ENCODE measurements around the gene LVRN.
"Not testable (repeated sequence)": the region's sequence is repeated elsewhere in the genome, so short reads cannot be mapped to it uniquely, and the experiment has no call there.

The LVRN gene, protein sequence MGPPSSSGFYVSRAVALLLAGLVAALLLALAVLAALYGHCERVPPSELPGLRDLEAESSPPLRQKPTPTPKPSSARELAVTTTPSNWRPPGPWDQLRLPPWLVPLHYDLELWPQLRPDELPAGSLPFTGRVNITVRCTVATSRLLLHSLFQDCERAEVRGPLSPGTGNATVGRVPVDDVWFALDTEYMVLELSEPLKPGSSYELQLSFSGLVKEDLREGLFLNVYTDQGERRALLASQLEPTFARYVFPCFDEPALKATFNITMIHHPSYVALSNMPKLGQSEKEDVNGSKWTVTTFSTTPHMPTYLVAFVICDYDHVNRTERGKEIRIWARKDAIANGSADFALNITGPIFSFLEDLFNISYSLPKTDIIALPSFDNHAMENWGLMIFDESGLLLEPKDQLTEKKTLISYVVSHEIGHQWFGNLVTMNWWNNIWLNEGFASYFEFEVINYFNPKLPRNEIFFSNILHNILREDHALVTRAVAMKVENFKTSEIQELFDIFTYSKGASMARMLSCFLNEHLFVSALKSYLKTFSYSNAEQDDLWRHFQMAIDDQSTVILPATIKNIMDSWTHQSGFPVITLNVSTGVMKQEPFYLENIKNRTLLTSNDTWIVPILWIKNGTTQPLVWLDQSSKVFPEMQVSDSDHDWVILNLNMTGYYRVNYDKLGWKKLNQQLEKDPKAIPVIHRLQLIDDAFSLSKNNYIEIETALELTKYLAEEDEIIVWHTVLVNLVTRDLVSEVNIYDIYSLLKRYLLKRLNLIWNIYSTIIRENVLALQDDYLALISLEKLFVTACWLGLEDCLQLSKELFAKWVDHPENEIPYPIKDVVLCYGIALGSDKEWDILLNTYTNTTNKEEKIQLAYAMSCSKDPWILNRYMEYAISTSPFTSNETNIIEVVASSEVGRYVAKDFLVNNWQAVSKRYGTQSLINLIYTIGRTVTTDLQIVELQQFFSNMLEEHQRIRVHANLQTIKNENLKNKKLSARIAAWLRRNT

DNA sequence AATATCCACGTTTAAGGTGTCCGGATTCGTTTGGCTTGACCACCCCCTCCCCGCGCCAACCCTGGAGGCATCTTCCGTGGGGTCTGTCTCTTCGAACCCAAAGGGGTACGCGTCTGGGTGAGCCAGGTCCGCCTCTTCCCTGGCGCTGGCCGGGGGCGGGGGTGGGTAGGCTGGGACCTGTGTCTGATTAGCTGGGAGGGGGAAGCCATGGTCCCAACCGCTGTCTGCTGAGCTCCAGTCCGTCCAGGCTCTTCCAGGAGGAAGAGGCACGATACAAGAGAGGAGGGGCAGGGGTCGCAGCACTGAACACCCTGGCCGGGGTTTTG is at the start of gene LVRN:
Gene LVRN, plus strand, starts transcription at position 237 of the 326 bp plus-strand sequence. CDS start 143 bp downstream, outside the sequence.
- DNase-seq: no peak

DNA sequence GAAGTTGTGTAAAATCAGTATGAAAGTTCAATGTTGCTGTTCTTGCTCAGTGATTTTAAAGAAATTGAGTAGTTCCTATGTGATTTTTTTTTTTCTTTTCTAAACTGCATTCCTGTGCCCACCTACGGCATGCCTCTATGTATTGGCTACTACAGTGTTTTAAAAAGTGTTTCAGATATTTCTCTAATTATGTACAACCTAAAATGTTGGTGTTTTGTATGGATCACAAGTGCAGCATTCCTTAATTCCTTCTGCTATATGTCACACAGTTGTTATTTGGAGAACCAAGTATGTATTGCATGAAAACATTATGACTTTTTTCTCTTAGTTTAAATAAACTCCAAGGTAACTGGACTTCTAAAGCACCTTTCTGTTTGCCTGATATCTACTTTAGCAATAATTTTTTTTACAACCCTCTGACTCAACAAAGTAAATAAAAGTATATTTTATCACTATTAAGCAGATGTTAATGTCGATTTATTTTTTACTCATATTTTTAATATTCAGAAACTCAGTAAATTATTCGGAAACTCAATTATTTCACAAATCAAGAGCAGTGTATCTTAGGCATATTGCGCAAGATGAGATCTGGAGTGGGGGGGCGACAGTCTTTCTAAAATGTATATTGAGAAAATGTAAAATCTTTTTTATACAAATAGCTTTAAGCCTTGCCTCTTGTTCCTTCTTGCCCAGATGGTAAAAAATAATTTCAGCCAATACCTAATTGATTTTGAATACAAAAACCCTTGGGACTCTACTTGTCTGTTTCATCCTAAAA is 48.5 kb upstream of the LVRN start:
- DNase-seq: not testable (repeated sequence)

DNA sequence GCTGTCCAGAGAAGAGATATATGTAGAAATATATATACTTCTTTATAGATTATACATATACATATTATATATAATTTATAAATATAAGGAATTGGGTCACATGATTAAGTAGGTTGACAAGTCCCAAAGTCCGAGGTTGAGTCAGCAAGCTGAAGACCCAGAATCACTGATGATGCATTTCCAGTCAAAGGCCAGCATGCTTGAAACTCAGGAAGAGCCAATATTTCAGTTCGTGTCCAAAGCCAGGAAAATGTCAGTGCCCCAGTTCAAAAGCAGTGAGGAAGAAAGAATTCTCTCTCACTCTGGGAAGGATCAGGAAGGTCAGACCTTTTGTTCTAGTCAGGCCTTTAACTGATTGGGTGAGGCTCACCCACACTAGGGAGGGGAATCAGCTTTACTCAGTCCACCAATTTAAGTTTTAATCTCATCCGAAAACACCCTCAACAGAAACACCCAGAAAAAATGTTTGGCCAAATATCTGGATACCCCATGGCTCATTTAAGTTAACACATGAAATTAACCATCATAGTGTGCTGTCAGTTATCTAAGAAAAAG is 42.0 kb upstream of the LVRN start:
- DNase-seq: no peak

DNA sequence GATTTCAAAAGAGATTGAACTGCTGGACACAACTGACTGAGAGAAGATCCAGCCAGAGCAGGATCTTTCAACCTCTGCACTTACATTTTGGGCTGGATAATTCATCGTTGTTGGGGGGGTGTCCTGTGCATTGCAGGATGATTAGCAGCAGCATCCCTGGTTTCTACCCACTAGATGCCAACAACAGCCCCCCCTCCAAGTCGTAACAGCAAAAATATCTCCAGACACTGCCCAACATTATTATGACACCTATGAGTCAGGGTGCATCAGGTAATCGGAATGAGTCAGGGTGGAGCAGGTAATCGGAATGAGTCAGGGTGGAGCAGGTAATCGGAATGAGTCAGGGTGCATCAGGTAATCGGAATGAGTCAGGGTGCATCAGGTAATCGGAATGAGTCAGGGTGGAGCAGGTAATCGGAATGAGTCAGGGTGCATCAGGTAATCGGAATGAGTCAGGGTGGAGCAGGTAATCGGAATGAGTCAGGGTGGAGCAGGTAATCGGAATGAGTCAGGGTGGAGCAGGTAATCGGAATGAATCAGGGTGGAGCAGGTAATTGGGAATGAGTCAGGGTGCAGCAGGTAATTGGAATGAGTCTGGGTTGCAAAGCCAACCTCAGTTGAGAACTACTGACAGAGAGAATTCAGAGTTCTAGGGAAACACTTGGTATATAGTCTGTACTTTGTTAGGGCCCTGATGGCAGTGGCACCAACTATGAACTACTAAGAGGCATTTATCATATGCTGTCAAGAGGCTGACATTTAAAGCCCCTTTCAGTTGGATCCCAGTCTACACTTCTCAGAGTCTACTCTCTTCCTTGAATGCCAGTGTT is 33.5 kb upstream of the LVRN start:
- not testable (repeated sequence) for DNase-seq

DNA sequence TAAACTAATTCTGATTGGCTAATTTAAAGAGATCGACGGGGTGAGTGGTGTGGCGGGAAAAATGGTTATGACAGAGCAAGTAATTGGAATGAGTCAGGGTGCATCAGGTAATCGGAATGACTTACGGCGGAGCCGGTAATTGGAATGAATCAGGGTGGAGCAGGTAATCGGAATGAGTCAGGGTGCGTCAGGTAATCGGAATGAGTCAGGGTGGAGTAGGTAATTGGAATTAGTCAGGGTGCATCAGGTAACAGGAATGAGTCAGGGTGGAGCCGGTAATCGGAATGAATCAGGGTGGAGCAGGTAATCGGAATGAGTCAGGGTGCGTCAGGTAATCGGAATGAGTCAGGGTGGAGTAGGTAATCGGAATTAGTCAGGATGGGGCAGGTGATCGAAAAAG is 32.1 kb upstream of the LVRN start:
- DNase-seq: not testable (repeated sequence)

DNA sequence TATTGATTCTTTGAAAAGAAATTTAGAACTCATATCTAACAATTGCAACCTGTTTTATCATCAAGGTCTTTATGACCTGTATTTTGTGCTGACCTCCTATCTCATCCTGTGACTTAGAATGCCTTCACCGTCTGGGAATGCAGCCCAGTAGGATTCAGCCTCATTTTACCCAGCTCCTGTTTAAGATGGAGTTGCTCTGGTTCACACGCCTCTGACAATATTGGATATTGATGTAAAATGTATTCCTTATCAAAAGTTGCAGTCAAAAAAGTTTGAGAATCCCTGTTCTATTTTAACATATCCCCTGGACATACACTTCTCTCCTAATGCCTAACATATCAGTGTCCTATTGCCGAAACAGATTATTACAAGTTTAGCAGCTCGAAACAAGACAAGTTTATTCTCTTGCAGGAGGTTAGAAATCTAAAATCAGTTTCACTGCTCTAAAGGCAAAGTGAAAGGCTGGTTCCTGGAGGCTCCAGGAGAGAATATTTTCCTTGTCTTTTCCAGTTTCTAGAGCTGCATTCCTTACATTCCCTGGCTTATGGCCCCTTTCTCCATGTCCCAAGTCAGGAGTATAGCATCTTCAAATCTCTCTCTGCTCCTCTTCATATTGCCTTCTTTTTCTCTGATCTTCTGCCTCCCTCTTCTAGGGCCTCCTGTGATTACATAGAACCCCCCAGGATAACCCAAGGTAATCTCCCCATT is 31.5 kb upstream of the LVRN start:
- DNase-seq: no peak

DNA sequence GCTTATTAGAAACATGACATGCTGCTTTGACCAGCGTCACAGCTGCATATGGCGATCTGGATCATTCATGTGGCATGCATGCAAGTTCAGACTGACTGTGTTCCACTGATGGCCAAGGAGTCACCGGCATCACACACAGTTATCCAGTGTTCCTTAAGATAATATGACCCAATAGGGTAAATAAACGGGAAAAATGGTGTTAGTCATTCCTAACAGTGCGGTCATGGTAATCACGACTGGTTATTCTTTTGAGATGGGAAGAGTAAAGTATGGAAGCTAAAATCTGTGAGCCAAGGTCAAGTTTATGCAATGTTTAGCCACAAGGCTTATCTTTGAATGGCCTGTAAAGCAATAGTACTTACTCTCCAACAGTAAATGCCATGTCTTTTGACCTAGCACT is 29.3 kb upstream of the LVRN start:
- no peak for DNase-seq

DNA sequence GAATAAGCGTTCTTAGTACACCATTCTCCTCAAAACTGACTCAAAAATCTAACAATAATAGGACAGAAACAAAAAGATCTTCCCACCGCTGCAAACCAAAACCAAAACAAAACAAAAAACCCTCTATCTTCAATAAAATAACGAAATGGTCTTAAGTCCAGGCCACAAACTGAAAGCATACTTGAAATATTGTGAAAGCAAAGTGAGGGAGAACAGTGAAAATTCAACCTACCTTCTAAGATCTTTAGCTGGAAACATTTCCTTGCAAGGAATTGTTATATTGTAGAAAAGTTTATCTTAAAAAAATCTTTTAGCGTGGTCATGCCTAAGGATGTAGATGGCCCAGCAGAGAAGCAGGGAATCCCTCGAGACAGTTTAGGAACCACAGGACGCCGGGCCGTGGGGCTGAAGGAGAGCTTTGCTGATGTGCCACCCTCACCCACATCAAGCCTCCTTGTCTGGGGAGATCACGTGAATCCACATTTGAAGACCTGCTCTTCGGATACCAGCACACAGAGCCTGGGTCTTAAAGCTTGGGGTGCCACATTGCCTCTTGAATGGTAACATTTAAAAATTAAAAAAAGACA is 27.8 kb upstream of the LVRN start:
- DNase-seq: no peak

DNA sequence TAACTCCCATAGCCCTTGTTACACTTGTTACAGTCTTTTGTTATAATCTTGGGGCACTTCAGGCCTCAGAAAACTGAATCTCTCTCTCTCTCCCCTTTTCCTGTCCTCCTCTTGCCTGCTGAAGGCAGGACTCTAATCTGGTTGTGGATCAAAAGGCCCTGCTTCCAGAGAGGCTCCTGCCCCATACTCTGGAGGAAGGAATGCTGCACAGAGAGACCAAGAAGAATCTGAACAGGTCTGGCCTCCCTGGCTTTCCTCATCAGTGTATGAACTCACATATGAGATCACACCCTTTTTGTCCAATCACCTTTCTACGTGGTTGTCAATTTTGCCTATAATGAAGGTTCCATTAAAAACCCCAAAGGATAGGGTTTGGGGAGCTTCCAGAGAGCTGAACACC is 26.2 kb upstream of the LVRN start:
- no peak for DNase-seq

DNA sequence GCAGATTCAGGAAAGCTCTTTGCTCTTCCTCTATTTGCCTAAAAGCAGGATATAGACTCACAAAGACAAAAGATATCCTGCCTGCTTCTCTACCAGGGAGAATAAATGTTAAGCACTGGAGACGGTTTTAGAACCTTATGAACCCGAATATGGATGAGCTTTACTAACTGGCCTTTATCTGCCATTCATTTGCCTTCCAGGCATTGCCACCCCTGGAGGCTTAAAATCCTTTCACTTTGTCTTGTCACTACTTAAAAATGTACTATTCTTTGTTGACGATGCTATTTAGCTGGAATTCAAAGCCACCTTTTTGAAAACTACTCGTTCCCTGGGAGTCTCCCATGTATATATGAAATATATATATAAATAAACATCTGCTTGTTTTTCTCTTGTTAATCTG is 23.2 kb upstream of the LVRN start:
- no peak for DNase-seq

DNA sequence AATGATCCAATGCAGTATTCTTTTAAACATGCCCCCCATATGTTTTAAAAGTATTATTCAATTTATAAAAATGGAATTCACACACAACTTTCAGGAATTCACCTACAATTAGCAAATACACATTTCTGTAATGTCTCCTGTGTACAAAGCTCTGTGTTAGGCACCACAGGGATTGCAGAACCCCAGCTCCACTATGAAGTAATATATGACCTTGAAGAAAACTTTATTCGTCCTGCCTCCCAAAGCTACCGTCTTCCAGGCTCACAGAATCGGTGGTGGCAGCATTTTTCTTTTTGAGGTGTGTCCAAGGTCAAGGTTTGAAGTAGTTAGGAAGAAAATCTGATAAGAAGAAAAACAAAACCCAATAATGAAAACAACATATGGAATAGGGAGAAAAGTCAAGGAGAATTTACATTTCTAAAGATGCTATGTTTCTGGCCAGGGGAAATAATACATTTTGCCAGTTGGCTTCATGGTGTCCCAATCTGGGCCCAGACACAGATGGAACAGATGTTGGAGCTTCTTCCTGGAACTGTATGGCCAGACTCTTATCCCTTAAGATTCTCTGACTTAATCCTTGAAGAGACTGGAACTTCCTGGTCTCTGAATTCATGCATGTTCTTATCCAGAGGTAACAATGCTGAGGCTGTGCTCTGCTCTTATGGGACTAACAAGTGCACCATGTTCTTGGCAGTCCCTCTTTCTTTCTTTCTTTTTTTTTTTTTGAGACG is 22.0 kb upstream of the LVRN start:
- no peak for DNase-seq

DNA sequence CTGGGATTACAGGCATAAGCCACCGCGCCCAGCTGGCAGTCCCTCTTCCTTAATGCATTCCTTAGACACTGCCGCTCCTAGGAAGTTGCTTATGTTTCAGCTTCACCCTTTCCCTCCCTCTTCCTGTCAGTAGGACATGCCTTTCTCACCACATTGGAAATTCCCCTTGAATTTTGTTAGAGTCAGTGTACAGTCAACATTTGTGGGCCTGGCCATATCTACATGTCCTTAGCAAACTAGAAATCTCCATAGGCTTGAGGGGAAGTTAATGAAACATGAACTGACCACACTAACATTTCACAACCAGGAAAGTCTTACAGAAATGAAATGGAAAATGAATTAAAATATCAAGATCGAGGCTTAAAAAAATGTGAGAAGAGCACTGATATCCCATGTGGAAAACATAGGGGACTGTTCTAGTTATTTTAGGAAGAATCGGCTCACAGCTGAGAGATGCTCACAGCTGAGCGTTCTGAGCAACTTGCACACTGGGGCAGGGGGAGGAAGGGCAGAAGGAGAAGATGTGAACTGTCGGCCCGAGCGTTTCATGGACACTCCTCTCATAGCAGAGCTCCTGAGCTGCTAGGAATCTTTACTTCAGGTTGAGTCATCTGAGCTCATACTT is 21.1 kb upstream of the LVRN start:
- no peak for DNase-seq

DNA sequence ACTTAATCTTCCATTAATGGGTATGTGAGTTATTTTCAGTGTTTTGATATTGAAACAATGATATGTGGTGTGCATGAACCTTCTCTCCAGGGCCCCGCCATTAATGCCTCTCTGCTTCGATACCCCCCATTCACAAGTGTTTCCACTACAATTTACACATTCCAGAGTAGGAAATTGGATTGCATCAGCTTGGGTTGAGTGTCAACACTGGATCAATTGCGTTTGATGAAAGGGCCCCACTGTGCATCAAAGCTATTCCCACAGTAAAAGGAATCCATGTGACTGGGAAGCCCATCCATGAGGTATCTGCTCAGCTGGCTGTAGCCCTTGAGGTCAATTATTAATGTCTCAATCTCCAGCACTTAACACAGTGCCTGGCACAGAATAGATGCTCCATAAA is 17.8 kb upstream of the LVRN start:
- no peak for DNase-seq

DNA sequence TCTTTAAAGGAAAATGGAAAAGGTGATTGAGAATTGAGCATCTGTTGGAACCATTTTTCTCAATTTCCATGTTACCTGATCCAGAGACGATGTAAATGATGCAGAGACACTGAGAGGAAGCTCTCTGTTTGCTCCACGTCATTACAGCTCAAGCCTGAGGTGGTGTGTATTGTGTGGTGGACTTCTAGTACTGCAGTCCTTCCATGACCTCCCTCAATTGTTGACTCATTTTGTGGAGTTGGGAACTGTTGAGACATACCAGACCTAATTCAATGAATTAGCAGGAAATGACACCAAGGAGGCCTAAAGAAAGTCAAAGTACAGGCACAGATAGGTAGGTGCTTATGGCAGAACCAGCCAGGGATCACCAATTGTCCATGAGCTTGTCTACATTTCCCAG is 15.6 kb upstream of the LVRN start:
- no peak for DNase-seq

DNA sequence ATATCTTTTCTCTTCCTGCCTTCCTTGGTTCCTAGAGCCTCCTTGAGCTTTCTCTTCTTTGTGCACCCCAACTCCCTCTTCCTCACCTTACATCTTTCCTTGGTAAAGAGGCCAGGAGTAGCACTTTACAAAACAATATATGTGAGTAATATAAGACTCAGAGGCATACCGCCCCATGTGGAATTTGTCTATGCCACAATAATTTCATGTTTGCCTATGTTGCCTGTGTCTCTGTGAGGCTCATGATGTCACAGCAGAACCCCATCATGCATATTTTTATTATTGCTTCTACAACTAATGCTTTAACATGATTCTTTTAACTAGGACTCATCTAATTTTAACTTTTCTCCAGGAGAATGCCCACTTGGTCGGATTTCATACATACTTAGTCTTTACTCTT is 15.0 kb upstream of the LVRN start:
- no peak for DNase-seq

DNA sequence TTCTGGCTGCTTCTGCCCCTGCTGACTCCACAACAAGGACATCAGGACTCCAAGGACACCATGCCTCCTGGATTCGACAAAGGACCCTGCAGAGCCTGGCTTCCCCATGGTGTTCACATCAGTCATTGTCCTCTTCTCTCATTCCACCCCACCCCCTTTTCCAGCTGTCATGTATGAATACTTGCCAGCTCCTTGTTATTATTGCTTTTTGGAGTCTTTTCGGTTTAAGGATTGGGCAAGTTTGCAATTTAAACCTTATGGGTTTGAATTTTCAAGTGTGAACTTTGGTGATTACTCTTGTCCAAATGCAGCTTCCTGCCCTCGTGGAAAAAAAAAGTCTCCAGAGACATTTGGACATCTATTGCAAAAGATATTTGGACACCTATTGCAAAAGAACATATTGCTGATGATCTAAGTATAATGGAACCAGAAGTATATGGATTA is 14.2 kb upstream of the LVRN start:
- DNase-seq: no peak

DNA sequence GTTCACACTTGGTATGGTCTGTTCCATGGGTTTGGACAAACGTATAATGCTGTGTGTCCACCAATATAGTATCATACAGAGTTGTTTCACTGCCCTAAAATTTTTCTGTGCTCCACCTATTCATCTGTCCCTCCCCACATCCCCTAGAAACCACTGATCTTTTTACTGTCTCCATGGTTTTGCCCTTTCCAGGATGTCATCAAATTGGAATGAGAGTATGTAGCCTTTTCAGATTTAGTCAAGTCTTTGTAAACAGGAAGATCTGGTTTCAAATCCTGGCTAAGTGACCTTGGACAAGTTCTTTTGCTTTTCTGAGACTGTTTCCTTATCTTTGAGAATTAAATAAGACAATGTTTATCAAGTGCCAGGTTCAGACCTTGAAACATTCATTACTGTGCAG is 13.2 kb upstream of the LVRN start:
- no peak for DNase-seq

DNA sequence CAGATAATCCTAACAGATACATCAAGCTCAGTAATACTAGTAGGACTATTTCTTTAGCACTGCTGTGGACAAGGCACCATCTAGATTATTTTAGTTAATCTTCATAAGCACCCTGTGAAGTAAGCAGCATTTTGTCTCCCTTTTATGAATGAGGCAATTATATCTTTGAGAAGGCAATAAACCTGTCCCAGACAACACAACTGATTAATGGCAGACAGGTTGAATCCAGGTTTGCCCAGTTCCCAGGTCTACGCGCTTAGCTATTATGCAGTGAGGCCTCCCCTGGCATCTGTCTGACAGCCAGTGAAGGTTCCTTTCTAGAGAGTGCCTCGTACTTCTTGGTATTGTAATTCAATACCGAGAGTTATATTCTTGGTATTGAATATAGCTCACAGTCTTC is 9.7 kb upstream of the LVRN start:
- DNase-seq: no peak

DNA sequence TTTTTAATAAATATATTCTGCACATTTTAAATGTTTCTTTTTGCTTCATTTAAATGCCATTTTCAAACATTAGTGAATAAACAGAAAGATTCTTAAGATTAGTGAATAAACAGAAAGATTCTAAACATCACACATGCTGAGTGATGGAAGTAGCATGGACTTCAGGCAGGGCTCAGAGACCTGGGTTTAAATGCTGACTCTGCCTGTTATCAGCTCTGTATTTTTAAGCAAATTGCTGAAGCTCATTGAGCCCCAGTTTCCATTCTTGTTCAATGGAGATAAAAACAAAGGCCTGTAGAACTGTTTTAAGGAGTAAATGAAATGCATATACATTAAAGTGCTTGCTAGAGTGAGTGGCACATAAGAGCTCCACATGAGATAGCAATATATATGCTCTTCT is 8.1 kb upstream of the LVRN start:
- no peak for DNase-seq

DNA sequence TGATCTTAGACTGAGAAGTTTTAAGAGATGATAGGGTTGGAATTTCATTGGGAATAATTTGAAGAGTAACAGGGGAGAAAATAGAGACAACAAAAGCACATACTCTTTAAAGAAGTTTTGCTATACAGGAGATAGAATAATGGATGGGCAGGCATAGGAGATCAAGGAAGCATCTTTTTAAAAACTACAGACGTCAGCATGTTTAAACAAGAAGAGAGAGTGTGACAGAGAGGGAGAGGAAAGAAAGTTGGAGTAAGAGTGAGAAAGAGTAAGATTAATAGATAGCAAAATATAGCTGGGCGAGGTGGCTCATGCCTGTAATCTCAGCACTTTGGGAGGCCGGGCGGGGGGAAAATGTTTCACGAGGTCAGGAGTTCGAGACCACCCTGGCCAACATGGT is 5.3 kb upstream of the LVRN start:
- no peak for DNase-seq

Measured in CD4-positive, alpha-beta T cell treated with Interleukin-4 for 1 hour (primary cell).